Loucy (cell line): ENCODE data around the gene FAT2.

Experiments used
- H2AFZ ChIP-seq: fragments of 200-600 bp; sonication (generic); 2 replicates; pipeline ENCODE4 v1.6.0; 2016; ENCODE audit warnings: antibody characterized with exemption, mild to moderate bottlenecking, low read length, moderate library complexity
- H3F3A ChIP-seq: fragments of 200-600 bp; 2 replicates; pipeline ENCODE4 v1.6.0; 2016; ENCODE audit warnings: antibody characterized with exemption, low read depth, mild to moderate bottlenecking
- H3K27me3 ChIP-seq: fragments of 200-600 bp; sonication (generic); 2 replicates; pipeline ENCODE4 v1.6.1; 2014; ENCODE audit warnings: low read length, mild to moderate bottlenecking; ENCODE audit not compliant: insufficient read depth, poor library complexity, severe bottlenecking
- H3K36me3 ChIP-seq: fragments of 200-600 bp; sonication (generic); 2 replicates; pipeline ENCODE4 v1.6.1; 2016; ENCODE audit warnings: low read length; ENCODE audit not compliant: insufficient read depth
- H3K4me1 ChIP-seq: fragments of 200-600 bp; sonication (generic); 2 replicates; pipeline ENCODE4 v1.5.1; 2014; ENCODE audit warnings: low read length, mild to moderate bottlenecking; ENCODE audit not compliant: insufficient read depth, poor library complexity, severe bottlenecking
- H3K4me2 ChIP-seq: fragments of 200-600 bp; sonication (generic); 2 replicates; pipeline ENCODE4 v1.6.0; 2014; ENCODE audit warnings: antibody characterized with exemption, low read length, low read depth, mild to moderate bottlenecking; ENCODE audit not compliant: poor library complexity, severe bottlenecking
- H3K4me3 ChIP-seq: fragments of 200-600 bp; sonication (generic); 2 replicates; pipeline ENCODE4 v1.5.1; 2014; ENCODE audit warnings: low read length, mild to moderate bottlenecking, mixed read lengths; ENCODE audit not compliant: poor library complexity, severe bottlenecking
- H3K79me2 ChIP-seq: fragments of 200-600 bp; sonication (generic); 2 replicates; pipeline ENCODE4 v1.6.1; 2014; ENCODE audit warnings: low read length; ENCODE audit not compliant: insufficient read depth
- H3K9ac ChIP-seq: fragments of 200-600 bp; sonication (generic); 2 replicates; pipeline ENCODE4 v1.6.0; 2014; ENCODE audit warnings: mild to moderate bottlenecking, low read depth, low read length, moderate library complexity; ENCODE audit not compliant: poor library complexity, severe bottlenecking
- H3K9me2 ChIP-seq: fragments of 200-600 bp; sonication (generic); replicated peaks from 2 replicates; pipeline ENCODE4 v1.6.1; 2016; ENCODE audit warnings: low read depth, low read length, mixed read lengths
- H3K9me3 ChIP-seq: fragments of 200-600 bp; sonication (generic); 2 replicates; pipeline ENCODE4 v1.6.1; 2014; ENCODE audit warnings: mild to moderate bottlenecking, antibody characterized with exemption, low read length, low read depth; ENCODE audit not compliant: insufficient read depth
- H4K20me1 ChIP-seq: fragments of 200-600 bp; sonication (generic); 2 replicates; pipeline ENCODE4 v1.6.0; 2014; ENCODE audit warnings: antibody characterized with exemption, low read length, mild to moderate bottlenecking; ENCODE audit not compliant: insufficient read depth, poor library complexity, severe bottlenecking
- EZH2phosphoT487 ChIP-seq: fragments of 200-600 bp; IDR thresholded peaks from 2 replicates; pipeline ENCODE4 v1.6.1; 2018; ENCODE audit warnings: antibody characterized with exemption, mild to moderate bottlenecking, moderate library complexity, borderline replicate concordance
- TF ChIP-seq, protein P1 (sequence below): fragments of 200-600 bp; sonication (generic); conservative IDR thresholded peaks from 2 replicates; pipeline ENCODE4 v1.5.1; 2014; ENCODE audit warnings: mild to moderate bottlenecking, antibody characterized with exemption, low read length

FAT2 gene

DNA sequence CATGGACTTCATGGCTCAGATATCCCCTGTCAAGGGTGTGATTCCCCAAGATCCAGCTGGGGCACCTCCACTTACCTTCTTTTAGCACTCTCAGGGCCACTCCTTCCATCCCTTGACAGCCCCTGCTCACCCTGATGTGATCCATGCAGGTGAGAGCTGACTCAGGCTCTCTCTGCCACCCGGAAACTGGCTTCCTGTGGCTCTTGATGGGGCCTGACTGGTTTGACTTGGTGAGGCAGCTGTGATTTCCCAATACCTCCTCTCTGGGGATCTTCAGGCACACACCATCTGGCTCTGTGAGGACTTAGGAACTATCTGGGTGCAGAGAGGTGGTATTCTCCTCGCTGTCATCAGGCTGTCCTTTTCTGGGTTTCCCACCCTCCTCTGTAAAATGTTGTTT, 7.9 kb upstream of the FAT2 start:
- no peak overlapping the region for H3K4me3 ChIP-seq
- H3K4me1 ChIP-seq = no peaks in the 10 kb centered on the region
- no peak overlapping the region for H2AFZ ChIP-seq
- no peaks in the 10 kb centered on the region for H3K79me2 ChIP-seq
- no peaks in the 10 kb centered on the region for H3K9me2 ChIP-seq
- H3K9ac ChIP-seq = no peak overlapping the region
- H3K27me3 ChIP-seq = no peaks in the 10 kb centered on the region
- H4K20me1 ChIP-seq = no peaks in the 10 kb centered on the region
- no peak for TF ChIP-seq EZH2phosphoT487
- TF ChIP-seq, protein P1, sequence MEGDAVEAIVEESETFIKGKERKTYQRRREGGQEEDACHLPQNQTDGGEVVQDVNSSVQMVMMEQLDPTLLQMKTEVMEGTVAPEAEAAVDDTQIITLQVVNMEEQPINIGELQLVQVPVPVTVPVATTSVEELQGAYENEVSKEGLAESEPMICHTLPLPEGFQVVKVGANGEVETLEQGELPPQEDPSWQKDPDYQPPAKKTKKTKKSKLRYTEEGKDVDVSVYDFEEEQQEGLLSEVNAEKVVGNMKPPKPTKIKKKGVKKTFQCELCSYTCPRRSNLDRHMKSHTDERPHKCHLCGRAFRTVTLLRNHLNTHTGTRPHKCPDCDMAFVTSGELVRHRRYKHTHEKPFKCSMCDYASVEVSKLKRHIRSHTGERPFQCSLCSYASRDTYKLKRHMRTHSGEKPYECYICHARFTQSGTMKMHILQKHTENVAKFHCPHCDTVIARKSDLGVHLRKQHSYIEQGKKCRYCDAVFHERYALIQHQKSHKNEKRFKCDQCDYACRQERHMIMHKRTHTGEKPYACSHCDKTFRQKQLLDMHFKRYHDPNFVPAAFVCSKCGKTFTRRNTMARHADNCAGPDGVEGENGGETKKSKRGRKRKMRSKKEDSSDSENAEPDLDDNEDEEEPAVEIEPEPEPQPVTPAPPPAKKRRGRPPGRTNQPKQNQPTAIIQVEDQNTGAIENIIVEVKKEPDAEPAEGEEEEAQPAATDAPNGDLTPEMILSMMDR = no peak
- no peaks in the 10 kb centered on the region for H3K36me3 ChIP-seq
- H3K9me3 ChIP-seq = no peaks in the 10 kb centered on the region
- H3F3A ChIP-seq = no peaks in the 10 kb centered on the region
- H3K4me2 ChIP-seq = no peak overlapping the region

DNA sequence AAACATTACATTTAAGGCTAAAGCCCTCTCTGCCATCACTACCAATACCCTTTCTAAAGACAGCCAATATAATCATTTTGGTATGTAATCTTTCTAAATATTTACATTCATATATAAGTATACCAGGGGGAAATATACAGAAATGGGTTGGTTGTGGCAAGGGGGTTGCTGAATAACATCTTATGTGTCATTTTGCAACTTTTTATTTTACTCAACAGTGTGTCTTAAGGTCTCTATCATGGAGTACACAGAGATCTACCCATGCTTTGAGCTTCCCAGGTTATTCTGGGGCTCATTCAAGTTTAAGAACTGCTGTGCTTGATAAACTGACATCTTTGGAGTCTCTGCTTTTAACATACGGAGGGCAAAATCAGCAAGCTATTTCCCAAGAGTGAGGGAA, 7.4 kb upstream of the FAT2 start:
- no peaks in the 10 kb centered on the region for H3K36me3 ChIP-seq
- H4K20me1 ChIP-seq = no peaks in the 10 kb centered on the region
- H3K4me1 ChIP-seq = no peaks in the 10 kb centered on the region
- H3K79me2 ChIP-seq = no peaks in the 10 kb centered on the region
- H3F3A ChIP-seq = no peaks in the 10 kb centered on the region
- no peaks in the 10 kb centered on the region for H3K9me2 ChIP-seq
- H3K27me3 ChIP-seq = no peaks in the 10 kb centered on the region
- H2AFZ ChIP-seq = no peak overlapping the region
- no peaks in the 10 kb centered on the region for H3K9me3 ChIP-seq
- H3K9ac ChIP-seq = no peak overlapping the region
- no peak overlapping the region for H3K4me2 ChIP-seq
- H3K4me3 ChIP-seq = no peak overlapping the region
- TF ChIP-seq EZH2phosphoT487 = no peak
- TF ChIP-seq, protein P1 = no peak

DNA sequence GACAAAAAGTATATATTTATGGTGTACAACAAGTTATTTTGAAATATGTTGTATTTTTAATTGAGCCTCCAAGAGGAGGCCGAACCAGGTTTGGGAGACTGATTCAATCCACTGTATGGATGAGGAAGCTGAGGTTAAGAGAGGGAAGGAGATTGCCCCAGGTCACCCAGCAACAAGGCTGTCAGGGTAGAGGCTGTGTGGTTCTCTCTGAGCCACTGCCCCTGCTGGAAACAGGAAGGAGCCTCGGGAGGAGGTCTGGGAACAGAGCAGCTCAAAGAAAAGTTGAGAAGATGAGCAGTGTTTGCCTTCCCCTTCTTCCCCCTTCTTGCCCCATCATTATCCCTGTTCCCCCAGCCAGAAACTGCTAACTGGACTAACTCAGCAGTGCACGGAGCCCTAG, 6.6 kb upstream of the FAT2 start:
- H3K4me3 ChIP-seq = no peak overlapping the region
- H3K9me3 ChIP-seq = no peaks in the 10 kb centered on the region
- no peaks in the 10 kb centered on the region for H3F3A ChIP-seq
- no peak overlapping the region for H3K4me2 ChIP-seq
- no peaks in the 10 kb centered on the region for H3K4me1 ChIP-seq
- H3K27me3 ChIP-seq = no peaks in the 10 kb centered on the region
- H3K9ac ChIP-seq = no peak overlapping the region
- H3K79me2 ChIP-seq = no peaks in the 10 kb centered on the region
- no peak overlapping the region for H2AFZ ChIP-seq
- H3K36me3 ChIP-seq = no peaks in the 10 kb centered on the region
- H3K9me2 ChIP-seq = no peaks in the 10 kb centered on the region
- H4K20me1 ChIP-seq = no peaks in the 10 kb centered on the region
- TF ChIP-seq EZH2phosphoT487 = no peak
- TF ChIP-seq, protein P1 = no peak
